Inferior parietal cortex (tissue), 1 donor: ENCODE data around the gene TRAPPC14.
A peak's percentile ranks its signal among the peaks of the same experiment; 100 is the strongest.
"Not testable (repeated sequence)": the region's sequence is repeated elsewhere in the genome, so short reads cannot be mapped to it uniquely, and the experiment has no call there.

Experiments used
- DNase-seq: peaks from one replicate; pipeline ENCODE4 v3.0.0-alpha.2; 2016; ENCODE audit errors: extremely low spot score

TRAPPC14 gene

GRCh38 chr7:100153708-100154535 lies 4.6 kb downstream of the TRAPPC14 start:
- no peak for DNase-seq

GRCh38 chr7:100152937-100153666 lies 5.4 kb downstream of the TRAPPC14 start:
- no peak for DNase-seq

- no peak for DNase-seq
Measured at GRCh38 chr7:100152404-100152803, 6.1 kb downstream of the TRAPPC14 start.

- peak; percentile 99 for DNase-seq
Measured at GRCh38 chr7:100148559-100149328, 9.8 kb downstream of the TRAPPC14 start, which contains the start of gene LAMTOR4. TSS of gene LAMTOR4 (plus strand) at chr7:100148918. CDS start at chr7:100148973, 55 bp downstream.

- no peak for DNase-seq
Measured at GRCh38 chr7:100148225-100148558, 10.3 kb downstream of the TRAPPC14 start.

GRCh38 chr7:100147278-100147677 lies 11.2 kb downstream of the TRAPPC14 start:
- no peak for DNase-seq

GRCh38 chr7:100146350-100146749 lies 12.2 kb downstream of the TRAPPC14 start:
- not testable (repeated sequence) for DNase-seq

- DNase-seq = no peak
Measured at GRCh38 chr7:100142461-100142860, 16.1 kb downstream of the TRAPPC14 start.

GRCh38 chr7:100141555-100141949 lies 17.0 kb downstream of the TRAPPC14 start:
- no peak for DNase-seq

- DNase-seq = no peak
Measured at GRCh38 chr7:100137851-100138760, 20.4 kb downstream of the TRAPPC14 start.

GRCh38 chr7:100132697-100133151 lies 25.8 kb downstream of the TRAPPC14 start:
- peak; percentile 52 for DNase-seq

GRCh38 chr7:100132126-100132525 lies 26.4 kb downstream of the TRAPPC14 start:
- no peak for DNase-seq

- DNase-seq = peak; percentile 77
Measured at GRCh38 chr7:100130608-100131453, 27.7 kb downstream of the TRAPPC14 start.

GRCh38 chr7:100130220-100130607 lies 28.3 kb downstream of the TRAPPC14 start:
- not testable (repeated sequence) for DNase-seq

GRCh38 chr7:100128637-100128963 lies 29.9 kb downstream of the TRAPPC14 start:
- DNase-seq = no peak

- no peak for DNase-seq
Measured at GRCh38 chr7:100127866-100128636, 30.5 kb downstream of the TRAPPC14 start.

GRCh38 chr7:100126931-100127865 lies 31.3 kb downstream of the TRAPPC14 start, which contains the start of gene MBLAC1:
TSS of gene MBLAC1 (plus strand) at chr7:100126967. CDS start at chr7:100127396, 429 bp downstream.
- peak; percentile 94 for DNase-seq

- DNase-seq = no peak
Measured at GRCh38 chr7:100126239-100126930, 32.1 kb downstream of the TRAPPC14 start.
